SK-N-SH (cell line): Measurements from ENCODE around the gene UBE2G2.

Experiments used
- CHD2 ChIP-seq: fragments of 150-350 bp; IDR thresholded peaks from 2 replicates; pipeline ENCODE4 v1.6.1; 2018; ENCODE audit warnings: low read length; ENCODE audit not compliant: partially characterized antibody
- CTCF ChIP-seq: fragments of 200-600 bp; sonication (generic); IDR thresholded peaks from 2 replicates; pipeline ENCODE4 v1.6.1; 2017; ENCODE audit warnings: antibody characterized with exemption, mild to moderate bottlenecking, moderate library complexity
- FOSL2 ChIP-seq: IDR thresholded peaks from 2 replicates; pipeline ENCODE4 v1.4.0; 2012; ENCODE audit warnings: low read depth, mild to moderate bottlenecking, moderate library complexity, borderline replicate concordance
- MAX ChIP-seq: IDR thresholded peaks from 2 replicates; pipeline ENCODE4 v1.4.0; 2012; ENCODE audit warnings: low read depth
- MXI1 ChIP-seq: IDR thresholded peaks from 2 replicates; pipeline ENCODE4 v1.6.1; 2012; ENCODE audit warnings: mild to moderate bottlenecking, low read depth, low read length, improper control_type of control experiment
- NFIC ChIP-seq: IDR thresholded peaks from 2 replicates; pipeline ENCODE4 v1.4.0; 2012; ENCODE audit warnings: borderline replicate concordance
- POLR2AphosphoS5 ChIP-seq: IDR thresholded peaks from 2 replicates; pipeline ENCODE4 v1.6.1; 2012; ENCODE audit warnings: low read depth, low read length
- REST ChIP-seq: IDR thresholded peaks from 2 replicates; pipeline ENCODE4 v1.6.1; 2012; ENCODE audit warnings: mild to moderate bottlenecking, low read depth, low read length, moderate library complexity
- TAF1 ChIP-seq: IDR thresholded peaks from 2 replicates; pipeline ENCODE4 v1.6.1; 2012; ENCODE audit warnings: low read depth, mild to moderate bottlenecking, low read length, moderate library complexity, borderline replicate concordance
- YY1 ChIP-seq: IDR thresholded peaks from 2 replicates; pipeline ENCODE4 v1.4.0; 2012; ENCODE audit warnings: low read depth, mild to moderate bottlenecking
- ZBTB33 ChIP-seq: IDR thresholded peaks from 2 replicates; pipeline ENCODE4 v1.4.0; 2012; ENCODE audit warnings: low read depth, borderline replicate concordance

GRCh38 chr21:44762221-44763049 is 39.2 kb downstream of the UBE2G2 start:
- TF ChIP-seq CTCF (no peak), ZBTB33 (no peak), TAF1 (no peak), MXI1 (no peak), FOSL2 (no peak), NFIC (no peak), CHD2 (no peak), POLR2AphosphoS5 (no peak), REST (no peak), MAX (no peak), YY1 (no peak)
